ENCODE measurements around the gene CENPU.

The CENPU gene

GRCh38 chr4:184713887-184714286 is 20.0 kb downstream of the CENPU start:
- DNase-seq (ENCODE audit: low read depth in 2 of 2, low spot score in 1 of 2) = no peak

GRCh38 chr4:184712322-184712721 is 21.6 kb downstream of the CENPU start:
- no peak for DNase-seq (ENCODE audit: low read depth in 2 of 2, low spot score in 1 of 2)

- DNase-seq (ENCODE audit: low read depth in 2 of 2, low spot score in 1 of 2) = no peak
Observed at GRCh38 chr4:184706453-184706852, 27.4 kb downstream of the CENPU start.

GRCh38 chr4:184705692-184706091 is 28.2 kb downstream of the CENPU start:
- DNase-seq (ENCODE audit: low read depth in 2 of 2, low spot score in 1 of 2) = no peak

GRCh38 chr4:184702114-184702513 is 31.8 kb downstream of the CENPU start:
- DNase-seq (ENCODE audit: low read depth in 2 of 2, low spot score in 1 of 2) = no peak

- no peak for DNase-seq (ENCODE audit: low read depth in 2 of 2, low spot score in 1 of 2)
Observed at GRCh38 chr4:184699941-184700340, 34.0 kb downstream of the CENPU start.

GRCh38 chr4:184697956-184698355 is 35.9 kb downstream of the CENPU start:
- DNase-seq (ENCODE audit: low read depth in 2 of 2, low spot score in 1 of 2) = no peak

GRCh38 chr4:184695178-184695896 is 38.6 kb downstream of the CENPU start:
- no peak for DNase-seq (ENCODE audit: low read depth in 2 of 2, low spot score in 1 of 2)

GRCh38 chr4:184694412-184694956 is 39.4 kb downstream of the CENPU start:
- no peak for DNase-seq (ENCODE audit: low read depth in 2 of 2, low spot score in 1 of 2)

- no peak for DNase-seq (ENCODE audit: low read depth in 2 of 2, low spot score in 1 of 2)
Observed at GRCh38 chr4:184693056-184693455, 40.8 kb downstream of the CENPU start.

- no peak for DNase-seq (ENCODE audit: low read depth in 2 of 2, low spot score in 1 of 2)
Observed at GRCh38 chr4:184689681-184690080, 44.2 kb downstream of the CENPU start.

- DNase-seq (ENCODE audit: low read depth in 2 of 2, low spot score in 1 of 2) = no peak
Observed at GRCh38 chr4:184688447-184688846, 45.4 kb downstream of the CENPU start.

GRCh38 chr4:184688005-184688404 is 45.9 kb downstream of the CENPU start:
- DNase-seq (ENCODE audit: low read depth in 2 of 2, low spot score in 1 of 2) = no peak

- DNase-seq (ENCODE audit: low read depth in 2 of 2, low spot score in 1 of 2) = no peak
Observed at GRCh38 chr4:184684491-184685189, 49.3 kb downstream of the CENPU start.

GRCh38 chr4:184681916-184682315 is 52.0 kb downstream of the CENPU start:
- DNase-seq (ENCODE audit: low read depth in 2 of 2, low spot score in 1 of 2) = no peak

GRCh38 chr4:184680698-184681097 is 53.2 kb downstream of the CENPU start:
- DNase-seq (ENCODE audit: low read depth in 2 of 2, low spot score in 1 of 2) = no peak

GRCh38 chr4:184675821-184676492 is 57.9 kb downstream of the CENPU start:
- DNase-seq (ENCODE audit: low read depth in 2 of 2, low spot score in 1 of 2) = no peak

GRCh38 chr4:184675018-184675417 is 58.9 kb downstream of the CENPU start:
- DNase-seq (ENCODE audit: low read depth in 2 of 2, low spot score in 1 of 2) = no peak

- no peak for DNase-seq (ENCODE audit: low read depth in 2 of 2, low spot score in 1 of 2)
Observed at GRCh38 chr4:184674011-184674410, 59.9 kb downstream of the CENPU start.

GRCh38 chr4:184672741-184673140 is 61.2 kb downstream of the CENPU start:
- DNase-seq (ENCODE audit: low read depth in 2 of 2, low spot score in 1 of 2) = no peak

- no peak for DNase-seq (ENCODE audit: low read depth in 2 of 2, low spot score in 1 of 2)
Observed at GRCh38 chr4:184671101-184671500, 62.8 kb downstream of the CENPU start.

GRCh38 chr4:184669251-184669650 is 64.6 kb downstream of the CENPU start:
- DNase-seq (ENCODE audit: low read depth in 2 of 2, low spot score in 1 of 2) = no peak

Measured in stimulated activated CD8-positive, alpha-beta memory T cell treated with anti-CD3 and anti-CD28 coated beads, Interleukin-4, amount 100 ng/mL, for 4 hours (primary cell).